ENCODE measurements around the gene LRTM1. TPM values are rescaled to one million over a fixed set of nuclear protein-coding genes. Genes with fewer than 3 reads are reported as not detected.

Gene LRTM1
- total RNA-seq = not detected

DNA sequence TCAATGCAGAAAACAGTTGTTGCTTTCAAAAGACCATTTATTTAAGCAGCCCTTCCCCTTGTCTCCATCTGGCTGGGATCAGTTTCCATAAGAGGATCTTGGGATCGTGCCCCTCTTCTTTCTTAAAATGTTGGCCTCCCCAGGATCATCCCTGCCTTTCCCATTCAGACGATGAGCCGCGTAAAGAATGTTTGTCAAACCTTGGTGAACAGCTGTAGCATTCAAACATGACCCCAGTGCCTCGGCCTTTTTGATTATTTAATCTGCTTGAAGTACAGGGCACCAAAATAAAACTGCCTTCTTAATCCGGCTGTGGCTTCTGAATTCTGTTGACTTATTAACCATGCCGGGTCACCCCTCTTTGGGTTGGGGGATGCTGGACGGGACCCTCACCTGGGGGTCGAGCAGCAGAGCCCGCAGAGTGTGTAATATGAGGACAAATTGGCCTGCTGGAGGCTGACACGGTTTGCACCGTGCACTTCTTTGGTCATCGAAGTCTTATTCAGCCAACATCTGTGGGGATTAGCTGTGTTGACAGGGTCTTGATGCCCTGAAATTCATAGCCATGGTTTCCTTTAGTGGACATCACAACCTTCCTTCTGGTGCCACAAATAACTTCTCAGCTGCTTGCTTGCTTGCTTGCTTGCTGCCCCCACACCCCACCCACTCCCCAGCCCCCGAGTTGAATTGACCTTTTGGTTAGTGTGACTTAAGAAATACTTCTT is at the start of gene LRTM1:
Gene LRTM1 (minus strand): TSS at position 14 of the 725 bp plus-strand sequence. CDS start 148 bp downstream, outside the sequence.
- no peaks in the 10 kb centered on the region for H3K36me3 Mint-ChIP-seq (ENCODE audit: low read depth)
- H3K9me3 Mint-ChIP-seq (ENCODE audit: insufficient read depth) = no peaks in the 10 kb centered on the region
- DNase-seq = no peak
- ATAC-seq = no peak
- no peak within 1 kb of the TSS for H3K27ac Mint-ChIP-seq
- no peak within 1 kb of the TSS for H3K4me3 Mint-ChIP-seq
- ChIA-PET POLR2A (no interaction called here), CTCF (no interaction called here)
- H3K27me3 Mint-ChIP-seq (ENCODE audit: low read depth) = no peaks in the 10 kb centered on the region
- no peaks in the 10 kb centered on the region for H3K4me1 Mint-ChIP-seq (ENCODE audit: low read depth)

DNA sequence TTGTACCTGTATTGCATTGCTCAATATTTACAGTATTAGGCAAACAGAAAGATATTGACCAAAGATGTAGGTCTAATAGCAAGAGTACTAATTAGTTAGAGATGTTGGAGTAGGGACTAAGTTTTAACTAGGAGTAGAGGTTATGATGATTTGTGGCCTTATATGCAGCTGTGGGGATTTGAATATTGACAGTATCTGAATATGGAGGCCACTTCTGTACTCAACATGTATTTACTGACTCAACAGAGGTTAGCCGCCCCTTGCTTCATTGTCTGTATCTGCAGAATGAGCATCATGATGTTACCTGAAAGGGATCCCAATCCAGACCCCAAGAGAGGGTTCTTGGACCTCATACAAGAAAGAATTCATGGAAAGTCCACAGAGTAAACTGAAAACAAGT is 49.6 kb upstream of the LRTM1 start:
- no peaks in the 10 kb centered on the region for H3K4me1 Mint-ChIP-seq (ENCODE audit: low read depth)
- H3K4me3 Mint-ChIP-seq = no peak overlapping the region
- DNase-seq (no peak), ATAC-seq (no peak)
- H3K9me3 Mint-ChIP-seq (ENCODE audit: insufficient read depth) = no peaks in the 10 kb centered on the region
- no peaks in the 10 kb centered on the region for H3K27me3 Mint-ChIP-seq (ENCODE audit: low read depth)
- H3K27ac Mint-ChIP-seq = no peak overlapping the region
- POLR2A ChIA-PET = no interaction called here
- CTCF ChIA-PET = no interaction called here
- H3K36me3 Mint-ChIP-seq (ENCODE audit: low read depth) = no peaks in the 10 kb centered on the region

DNA sequence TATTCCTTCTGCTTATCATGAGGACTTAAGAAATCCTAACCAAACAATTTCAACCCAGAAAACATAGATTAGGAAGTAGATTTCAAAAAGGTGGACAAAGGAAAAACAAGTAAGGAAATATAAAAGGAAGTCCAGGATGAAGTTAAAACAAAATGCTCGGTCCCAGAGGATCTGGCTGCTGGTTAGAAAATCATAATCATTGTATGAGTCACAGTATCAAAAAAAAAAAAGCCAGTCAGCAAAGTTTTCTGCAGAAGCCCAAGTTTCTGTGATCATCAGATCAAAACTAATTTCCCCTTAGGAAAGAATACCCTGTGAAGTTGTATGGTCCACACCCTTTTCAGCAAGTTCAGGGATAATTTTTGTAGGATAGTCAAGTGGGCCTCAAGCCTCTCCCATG is 43.0 kb upstream of the LRTM1 start:
- POLR2A ChIA-PET = no interaction called here

DNA sequence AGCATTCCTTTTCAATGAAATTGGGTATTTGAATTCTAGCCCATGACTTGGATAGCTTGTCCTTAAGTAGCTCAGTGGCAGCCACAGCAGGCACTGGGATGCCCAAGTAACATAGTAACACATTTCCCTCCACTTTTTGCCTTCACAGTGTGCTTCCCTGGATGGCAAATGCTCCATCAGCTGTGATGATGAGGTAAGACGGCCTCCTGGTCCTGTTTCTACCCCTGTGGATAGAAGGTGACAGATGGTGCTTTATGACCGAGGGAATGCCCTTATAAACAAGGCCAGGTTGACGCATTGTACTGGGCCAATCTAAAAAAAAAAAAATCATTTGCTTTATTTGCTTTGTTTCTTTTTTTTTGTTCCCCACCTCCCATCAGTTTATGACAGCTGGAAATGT is 41.8 kb upstream of the LRTM1 start:
- no peak for DNase-seq
- peaks cover 7% of the 10 kb centered on the region for H3K9me3 Mint-ChIP-seq (ENCODE audit: insufficient read depth)
- no peaks in the 10 kb centered on the region for H3K27me3 Mint-ChIP-seq (ENCODE audit: low read depth)
- no peak overlapping the region for H3K27ac Mint-ChIP-seq
- no peaks in the 10 kb centered on the region for H3K36me3 Mint-ChIP-seq (ENCODE audit: low read depth)
- POLR2A ChIA-PET = no interaction called here
- CTCF ChIA-PET = no interaction called here
- ATAC-seq = no peak
- H3K4me1 Mint-ChIP-seq (ENCODE audit: low read depth) = no peaks in the 10 kb centered on the region
- H3K4me3 Mint-ChIP-seq = no peak overlapping the region

More for the DNA sequence above, 43.0 kb upstream of the LRTM1 start:
- Mint-ChIP-seq H3K27ac (no peak overlapping the region), H3K4me3 (no peak overlapping the region), H3K36me3 (ENCODE audit: low read depth) (no peaks in the 10 kb centered on the region), H3K27me3 (ENCODE audit: low read depth) (no peaks in the 10 kb centered on the region), H3K4me1 (ENCODE audit: low read depth) (no peaks in the 10 kb centered on the region), H3K9me3 (ENCODE audit: insufficient read depth) (peaks cover 7% of the 10 kb centered on the region)
- no peak for DNase-seq
- ATAC-seq = no peak
- CTCF ChIA-PET = no interaction called here

DNA sequence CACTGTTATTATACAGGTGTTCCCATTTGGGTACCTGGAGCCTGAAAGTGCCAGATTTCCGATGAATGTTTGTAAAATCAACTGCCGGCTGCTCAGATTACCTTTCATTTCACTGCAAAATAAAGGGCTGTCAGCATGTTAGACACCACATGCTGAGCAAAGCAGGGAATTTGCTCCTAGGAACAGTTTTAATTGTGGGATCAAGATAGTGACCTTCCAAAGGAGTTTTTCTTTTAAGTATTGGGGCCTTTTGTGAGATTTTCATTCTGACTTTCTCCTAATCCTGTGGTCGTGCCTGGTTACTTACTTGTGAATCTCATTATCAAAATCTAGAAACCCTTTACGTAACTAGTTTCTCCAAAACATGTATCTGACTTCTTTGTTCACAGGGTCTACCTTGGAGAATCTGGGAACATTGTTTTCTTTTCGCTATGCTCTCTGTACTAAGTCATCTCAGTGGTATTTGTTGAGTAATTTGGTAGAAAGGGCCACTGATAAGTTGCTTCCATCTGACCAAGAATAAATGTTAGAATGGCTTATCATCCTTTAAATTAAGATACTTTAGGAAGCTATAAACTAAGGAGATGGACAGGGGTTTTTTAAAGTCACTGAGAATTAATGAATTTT is 40.8 kb upstream of the LRTM1 start:
- ATAC-seq = no peak
- no peak for DNase-seq
- no peaks in the 10 kb centered on the region for H3K36me3 Mint-ChIP-seq (ENCODE audit: low read depth)
- H3K4me3 Mint-ChIP-seq = no peak overlapping the region
- no peaks in the 10 kb centered on the region for H3K4me1 Mint-ChIP-seq (ENCODE audit: low read depth)
- ChIA-PET CTCF (no interaction called here), POLR2A (no interaction called here)
- H3K27ac Mint-ChIP-seq = no peak overlapping the region
- H3K9me3 Mint-ChIP-seq (ENCODE audit: insufficient read depth) = peaks cover 7% of the 10 kb centered on the region
- no peaks in the 10 kb centered on the region for H3K27me3 Mint-ChIP-seq (ENCODE audit: low read depth)

DNA sequence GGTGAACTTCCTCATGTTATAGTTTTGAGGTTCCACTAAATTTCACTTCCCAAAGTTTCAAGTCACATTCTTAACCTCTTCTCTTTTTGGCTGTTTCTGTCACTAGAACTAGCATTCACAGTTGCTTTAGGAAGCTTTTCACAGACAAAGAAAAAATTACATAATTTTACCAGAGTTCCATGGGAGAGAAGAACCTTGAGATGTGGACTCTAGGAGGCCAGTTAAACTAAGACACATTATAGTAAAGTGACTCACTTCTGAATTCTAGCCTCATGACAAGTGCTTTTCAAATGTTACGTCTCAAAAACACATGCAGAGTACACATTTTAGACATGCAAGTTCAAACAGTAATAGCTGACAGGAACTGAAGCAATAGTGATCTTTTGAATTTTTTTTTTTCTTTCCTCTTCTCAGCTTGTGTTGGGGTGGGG is 39.9 kb upstream of the LRTM1 start:
- DNase-seq (no peak), ATAC-seq (no peak)
- H3K27me3 Mint-ChIP-seq (ENCODE audit: low read depth) = no peaks in the 10 kb centered on the region
- H3K27ac Mint-ChIP-seq = no peak overlapping the region
- no peaks in the 10 kb centered on the region for H3K4me1 Mint-ChIP-seq (ENCODE audit: low read depth)
- H3K9me3 Mint-ChIP-seq (ENCODE audit: insufficient read depth) = peaks cover 7% of the 10 kb centered on the region
- no peak overlapping the region for H3K4me3 Mint-ChIP-seq
- ChIA-PET CTCF (no interaction called here), POLR2A (no interaction called here)
- no peaks in the 10 kb centered on the region for H3K36me3 Mint-ChIP-seq (ENCODE audit: low read depth)

DNA sequence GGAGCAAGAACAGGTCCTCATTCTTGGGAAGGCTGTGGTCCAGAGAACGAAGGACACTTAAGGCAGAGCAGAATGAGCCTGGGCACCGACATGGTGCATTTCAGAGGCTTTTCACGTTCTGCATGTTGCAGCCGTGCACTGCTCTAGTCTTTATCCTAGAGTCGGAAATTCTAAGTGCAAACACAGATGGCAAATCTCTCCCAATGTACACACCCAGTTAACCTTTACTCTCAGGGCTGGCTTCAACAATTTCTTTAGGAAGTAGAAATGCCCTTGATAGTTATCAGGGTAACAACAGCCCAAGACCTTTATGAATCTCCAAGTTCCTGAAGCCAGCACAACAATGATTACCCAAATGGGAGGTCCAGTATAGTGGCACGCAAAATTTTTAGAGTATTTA is 39.1 kb upstream of the LRTM1 start:
- no peak for ATAC-seq
- Mint-ChIP-seq H3K4me3 (no peak overlapping the region), H3K4me1 (ENCODE audit: low read depth) (no peaks in the 10 kb centered on the region), H3K27me3 (ENCODE audit: low read depth) (no peaks in the 10 kb centered on the region), H3K36me3 (ENCODE audit: low read depth) (no peaks in the 10 kb centered on the region), H3K27ac (no peak overlapping the region), H3K9me3 (ENCODE audit: insufficient read depth) (peaks cover 7% of the 10 kb centered on the region)
- DNase-seq = no peak
- POLR2A ChIA-PET = no interaction called here
- CTCF ChIA-PET = no interaction called here

DNA sequence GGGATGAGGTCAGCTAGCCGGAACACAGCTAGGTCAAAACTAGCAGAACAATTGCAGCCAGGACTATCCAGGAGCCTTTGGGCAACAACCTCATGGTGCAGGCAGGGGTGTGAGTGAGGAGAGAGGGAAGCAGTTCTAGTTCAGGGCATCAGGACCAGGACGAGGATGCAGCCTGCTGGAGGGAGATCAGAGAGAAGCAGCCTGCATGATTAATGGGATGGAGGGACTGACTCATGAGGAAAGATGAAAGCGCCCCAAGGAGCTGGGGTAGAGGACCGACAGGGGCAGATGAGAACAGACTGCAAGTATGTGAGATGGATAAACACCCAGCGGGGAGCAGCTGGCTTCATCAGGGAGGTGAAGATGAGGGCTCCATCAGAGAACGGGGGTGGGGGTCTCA is 37.9 kb upstream of the LRTM1 start:
- no peaks in the 10 kb centered on the region for H3K36me3 Mint-ChIP-seq (ENCODE audit: low read depth)
- CTCF ChIA-PET = no interaction called here
- H3K27me3 Mint-ChIP-seq (ENCODE audit: low read depth) = no peaks in the 10 kb centered on the region
- ATAC-seq = no peak
- H3K9me3 Mint-ChIP-seq (ENCODE audit: insufficient read depth) = peaks cover 2% of the 10 kb centered on the region
- H3K27ac Mint-ChIP-seq = no peak overlapping the region
- no peaks in the 10 kb centered on the region for H3K4me1 Mint-ChIP-seq (ENCODE audit: low read depth)
- POLR2A ChIA-PET = interaction anchor here (0.6 kb wide), 1 partner anchor 1273 kb away, joined by 3 read pairs; no protein-coding TSS in a partner anchor
- no peak for DNase-seq
- H3K4me3 Mint-ChIP-seq = no peak overlapping the region

DNA sequence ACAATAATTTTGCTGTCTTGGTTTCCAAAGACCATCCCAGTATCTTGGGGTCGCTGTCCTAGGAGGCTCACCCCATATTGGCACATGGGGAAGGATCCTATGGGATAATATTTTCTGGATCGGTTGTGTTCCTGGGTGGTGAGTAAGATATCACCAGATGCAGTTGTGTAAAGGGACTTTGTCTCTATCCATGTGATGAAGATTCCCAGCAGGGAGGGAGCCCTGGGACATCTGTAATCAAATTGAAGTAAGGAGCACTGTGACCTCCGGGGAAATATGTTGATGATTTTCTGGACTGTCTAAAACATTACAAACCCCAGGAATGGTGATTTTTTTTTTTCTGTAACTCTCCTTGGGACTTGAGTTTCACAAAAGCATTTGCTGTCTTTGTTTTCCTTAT is 36.2 kb upstream of the LRTM1 start:
- H3K27ac Mint-ChIP-seq = no peak overlapping the region
- no peaks in the 10 kb centered on the region for H3K9me3 Mint-ChIP-seq (ENCODE audit: insufficient read depth)
- H3K36me3 Mint-ChIP-seq (ENCODE audit: low read depth) = no peaks in the 10 kb centered on the region
- H3K4me1 Mint-ChIP-seq (ENCODE audit: low read depth) = no peaks in the 10 kb centered on the region
- ChIA-PET CTCF (no interaction called here), POLR2A (no interaction called here)
- no peaks in the 10 kb centered on the region for H3K27me3 Mint-ChIP-seq (ENCODE audit: low read depth)
- ATAC-seq (no peak), DNase-seq (no peak)
- H3K4me3 Mint-ChIP-seq = no peak overlapping the region

DNA sequence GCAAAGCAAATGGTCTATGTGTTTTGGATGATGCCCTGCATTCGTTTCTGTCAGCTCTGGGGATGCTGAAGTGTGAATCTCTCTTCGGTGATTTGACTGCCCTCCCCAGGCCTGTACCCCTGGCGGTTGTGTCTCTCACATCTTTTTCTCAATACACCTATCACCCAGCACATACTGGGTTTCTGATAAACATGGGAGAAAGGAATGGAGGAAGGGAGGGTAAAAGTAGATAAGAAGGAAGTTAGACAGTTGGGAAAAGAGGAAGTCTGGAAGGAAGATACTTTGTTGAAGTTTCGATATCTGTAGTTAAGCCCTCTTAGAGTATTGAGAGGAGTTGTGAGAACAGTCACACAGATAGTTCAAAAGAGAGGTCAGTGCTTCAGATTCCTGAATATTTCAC is 35.8 kb upstream of the LRTM1 start:
- ATAC-seq = no peak
- Mint-ChIP-seq H3K4me3 (no peak overlapping the region), H3K4me1 (ENCODE audit: low read depth) (no peaks in the 10 kb centered on the region), H3K27me3 (ENCODE audit: low read depth) (no peaks in the 10 kb centered on the region), H3K9me3 (ENCODE audit: insufficient read depth) (no peaks in the 10 kb centered on the region), H3K36me3 (ENCODE audit: low read depth) (no peaks in the 10 kb centered on the region), H3K27ac (no peak overlapping the region)
- ChIA-PET CTCF (no interaction called here), POLR2A (no interaction called here)
- DNase-seq = no peak

DNA sequence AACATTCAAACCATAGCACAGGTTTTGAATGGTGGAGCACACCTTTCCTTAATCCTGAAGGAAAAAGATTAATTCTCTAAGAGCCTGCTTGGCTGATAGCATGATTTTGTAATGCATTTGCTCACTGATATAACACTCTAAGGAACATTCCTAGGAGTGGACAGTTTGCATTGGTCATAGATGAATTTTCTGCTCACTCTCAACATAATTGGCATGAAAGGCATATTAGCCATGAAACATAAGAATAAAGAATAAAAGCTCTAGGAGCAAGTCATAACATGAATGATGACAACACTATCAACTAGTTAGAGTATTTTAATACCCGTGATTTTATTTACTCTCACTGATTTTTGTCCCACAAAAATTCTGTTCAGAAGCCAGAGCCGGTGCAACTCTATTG is 34.3 kb upstream of the LRTM1 start:
- no peak for DNase-seq
- ChIA-PET POLR2A (no interaction called here), CTCF (no interaction called here)
- Mint-ChIP-seq H3K4me1 (ENCODE audit: low read depth) (no peaks in the 10 kb centered on the region), H3K27ac (no peak overlapping the region), H3K27me3 (ENCODE audit: low read depth) (no peaks in the 10 kb centered on the region), H3K4me3 (no peak overlapping the region), H3K36me3 (ENCODE audit: low read depth) (no peaks in the 10 kb centered on the region), H3K9me3 (ENCODE audit: insufficient read depth) (no peaks in the 10 kb centered on the region)
- ATAC-seq = no peak

DNA sequence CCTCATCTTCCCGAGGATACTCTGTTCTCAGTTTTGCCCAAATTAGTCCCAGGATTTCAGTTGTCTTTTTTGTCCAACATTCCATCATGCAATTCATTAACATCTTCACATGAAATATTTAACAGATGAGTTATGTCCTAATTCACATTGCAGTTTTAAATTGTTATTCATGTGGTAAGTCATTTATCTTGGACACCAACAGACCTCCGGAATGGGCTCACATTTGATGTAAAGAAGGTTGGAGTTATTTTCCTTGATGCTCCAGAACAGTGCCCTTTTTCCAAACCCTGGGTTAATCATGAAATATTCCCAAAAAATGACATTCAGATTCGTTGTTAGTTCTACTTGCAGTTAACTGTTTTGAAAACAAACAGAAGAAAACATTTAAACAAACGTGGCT is 32.8 kb upstream of the LRTM1 start:
- Mint-ChIP-seq H3K27ac (no peak overlapping the region), H3K4me1 (ENCODE audit: low read depth) (no peaks in the 10 kb centered on the region), H3K4me3 (no peak overlapping the region), H3K9me3 (ENCODE audit: insufficient read depth) (no peaks in the 10 kb centered on the region), H3K27me3 (ENCODE audit: low read depth) (no peaks in the 10 kb centered on the region), H3K36me3 (ENCODE audit: low read depth) (no peaks in the 10 kb centered on the region)
- POLR2A ChIA-PET = no interaction called here
- CTCF ChIA-PET = no interaction called here
- DNase-seq (no peak), ATAC-seq (no peak)

DNA sequence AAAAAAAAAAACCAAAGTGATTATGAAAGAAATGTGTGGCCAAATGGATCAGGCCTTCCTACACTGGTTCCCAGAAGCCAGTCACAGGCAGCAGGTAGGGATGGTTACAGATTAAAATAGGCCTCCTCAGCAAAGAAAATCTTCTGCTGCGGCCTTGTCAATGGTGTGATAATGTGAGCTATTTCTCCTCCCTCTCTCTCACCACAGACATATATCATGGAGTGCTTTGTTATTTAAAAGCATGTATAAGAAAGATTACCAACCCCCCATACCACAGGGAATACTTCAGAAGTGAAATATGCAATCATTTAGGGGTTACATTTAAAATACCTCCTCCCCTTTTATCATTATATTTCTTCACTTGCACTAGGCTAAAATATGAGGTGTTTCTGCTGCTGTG is 32.2 kb upstream of the LRTM1 start:
- no peaks in the 10 kb centered on the region for H3K4me1 Mint-ChIP-seq (ENCODE audit: low read depth)
- H3K27me3 Mint-ChIP-seq (ENCODE audit: low read depth) = no peaks in the 10 kb centered on the region
- H3K4me3 Mint-ChIP-seq = no peak overlapping the region
- ATAC-seq = no peak
- ChIA-PET POLR2A (no interaction called here), CTCF (no interaction called here)
- no peak for DNase-seq
- no peak overlapping the region for H3K27ac Mint-ChIP-seq
- no peaks in the 10 kb centered on the region for H3K9me3 Mint-ChIP-seq (ENCODE audit: insufficient read depth)
- no peaks in the 10 kb centered on the region for H3K36me3 Mint-ChIP-seq (ENCODE audit: low read depth)
